ENCODE data around the gene PHAF1.

The PHAF1 gene

GRCh38 chr16:67183627-67184452 lies 74.1 kb downstream of the PHAF1 start, which contains the start of gene MATCAP1:
MATCAP1 (minus strand) TSS chr16:67183963; CDS start chr16:67180610, 3,353 bp downstream.
- peak; percentile 97 for DNase-seq

- DNase-seq: no peak
Measured at GRCh38 chr16:67184453-67184994, 74.8 kb downstream of the PHAF1 start.

- peak; percentile 94 for DNase-seq
Measured at GRCh38 chr16:67184995-67185650, 75.4 kb downstream of the PHAF1 start.

GRCh38 chr16:67185651-67186134 lies 76.0 kb downstream of the PHAF1 start:
- DNase-seq: no peak

- no peak for DNase-seq
Measured at GRCh38 chr16:67186550-67186950, 76.8 kb downstream of the PHAF1 start.

GRCh38 chr16:67187175-67187890 lies 77.6 kb downstream of the PHAF1 start:
- no peak for DNase-seq

GRCh38 chr16:67188323-67188722 lies 78.6 kb downstream of the PHAF1 start:
- no peak for DNase-seq

GRCh38 chr16:67188798-67189197 lies 79.1 kb downstream of the PHAF1 start:
- no peak for DNase-seq

- DNase-seq: no peak
Measured at GRCh38 chr16:67190041-67190440, 80.3 kb downstream of the PHAF1 start, which contains the start of gene EXOC3L1. EXOC3L1 (minus strand) TSS chr16:67190136; CDS start chr16:67189676, 460 bp downstream.

GRCh38 chr16:67190448-67191399 lies 81.0 kb downstream of the PHAF1 start:
- no peak for DNase-seq

GRCh38 chr16:67191411-67191994 lies 81.8 kb downstream of the PHAF1 start:
- DNase-seq: no peak

GRCh38 chr16:67191995-67192681 lies 82.4 kb downstream of the PHAF1 start, which contains the start of gene E2F4:
E2F4 (plus strand) TSS chr16:67192155; CDS start chr16:67192228, 73 bp downstream.
- peak; percentile 95 for DNase-seq

GRCh38 chr16:67192781-67193361 lies 83.1 kb downstream of the PHAF1 start:
- no peak for DNase-seq

- no peak for DNase-seq
Measured at GRCh38 chr16:67193536-67193935, 83.8 kb downstream of the PHAF1 start.

- no peak for DNase-seq
Measured at GRCh38 chr16:67194260-67194659, 84.5 kb downstream of the PHAF1 start.

- no peak for DNase-seq
Measured at GRCh38 chr16:67195676-67196075, 85.9 kb downstream of the PHAF1 start.

GRCh38 chr16:67196881-67197280 lies 87.1 kb downstream of the PHAF1 start:
- no peak for DNase-seq

- no peak for DNase-seq
Measured at GRCh38 chr16:67197704-67198103, 88.0 kb downstream of the PHAF1 start.

Measured in activated effector memory CD4-positive, alpha-beta T cell treated with anti-CD3 and anti-CD28 coated beads, Interleukin-2, amount 50 U/mL, for 16 hours (primary cell).